PC-9 (cell line): ENCODE measurements around the gene RSPH1.

Experiments
- EZH2 ChIP-seq: fragments of 200-600 bp; sonication (generic); IDR thresholded peaks from 2 replicates; pipeline ENCODE4 v1.8.0; 2017; ENCODE audit warnings: antibody characterized with exemption, low read depth
- TF ChIP-seq, protein P1 (sequence below): fragments of 200-600 bp; sonication (generic); conservative IDR thresholded peaks from 2 replicates; pipeline ENCODE4 v1.6.1; 2017; ENCODE audit warnings: mixed run types, antibody characterized with exemption, mild to moderate bottlenecking, moderate library complexity

DNA sequence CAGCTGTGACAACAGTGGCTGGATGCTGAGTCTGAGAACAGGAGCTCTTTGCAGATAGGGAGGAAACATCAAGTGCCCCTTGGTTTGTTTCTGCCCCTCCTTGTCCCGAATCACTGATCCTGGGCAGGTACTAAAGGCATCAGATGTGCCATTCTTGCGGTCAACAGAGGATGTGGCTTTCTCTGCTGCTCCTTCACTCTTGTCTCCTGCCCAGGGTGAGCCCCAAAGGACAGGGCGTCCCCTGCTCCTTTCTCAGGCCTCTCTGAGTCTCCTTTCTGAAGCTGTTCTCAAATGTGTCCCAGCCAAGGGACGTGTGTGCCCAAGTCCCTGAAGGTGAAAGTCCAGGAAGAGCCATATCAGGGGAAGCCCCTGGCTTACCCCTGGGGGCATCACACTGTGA lies 49.3 kb upstream of the RSPH1 start:
- TF ChIP-seq, protein P1, sequence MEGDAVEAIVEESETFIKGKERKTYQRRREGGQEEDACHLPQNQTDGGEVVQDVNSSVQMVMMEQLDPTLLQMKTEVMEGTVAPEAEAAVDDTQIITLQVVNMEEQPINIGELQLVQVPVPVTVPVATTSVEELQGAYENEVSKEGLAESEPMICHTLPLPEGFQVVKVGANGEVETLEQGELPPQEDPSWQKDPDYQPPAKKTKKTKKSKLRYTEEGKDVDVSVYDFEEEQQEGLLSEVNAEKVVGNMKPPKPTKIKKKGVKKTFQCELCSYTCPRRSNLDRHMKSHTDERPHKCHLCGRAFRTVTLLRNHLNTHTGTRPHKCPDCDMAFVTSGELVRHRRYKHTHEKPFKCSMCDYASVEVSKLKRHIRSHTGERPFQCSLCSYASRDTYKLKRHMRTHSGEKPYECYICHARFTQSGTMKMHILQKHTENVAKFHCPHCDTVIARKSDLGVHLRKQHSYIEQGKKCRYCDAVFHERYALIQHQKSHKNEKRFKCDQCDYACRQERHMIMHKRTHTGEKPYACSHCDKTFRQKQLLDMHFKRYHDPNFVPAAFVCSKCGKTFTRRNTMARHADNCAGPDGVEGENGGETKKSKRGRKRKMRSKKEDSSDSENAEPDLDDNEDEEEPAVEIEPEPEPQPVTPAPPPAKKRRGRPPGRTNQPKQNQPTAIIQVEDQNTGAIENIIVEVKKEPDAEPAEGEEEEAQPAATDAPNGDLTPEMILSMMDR = no peak
- no peak for TF ChIP-seq EZH2
